ENCODE measurements around the gene CNKSR2. TPM values are rescaled to one million over a fixed set of nuclear protein-coding genes. Genes with fewer than 3 reads are reported as not detected.

CNKSR2 gene
- total RNA-seq, 1 experiment from 2014 or later: not detected

DNA sequence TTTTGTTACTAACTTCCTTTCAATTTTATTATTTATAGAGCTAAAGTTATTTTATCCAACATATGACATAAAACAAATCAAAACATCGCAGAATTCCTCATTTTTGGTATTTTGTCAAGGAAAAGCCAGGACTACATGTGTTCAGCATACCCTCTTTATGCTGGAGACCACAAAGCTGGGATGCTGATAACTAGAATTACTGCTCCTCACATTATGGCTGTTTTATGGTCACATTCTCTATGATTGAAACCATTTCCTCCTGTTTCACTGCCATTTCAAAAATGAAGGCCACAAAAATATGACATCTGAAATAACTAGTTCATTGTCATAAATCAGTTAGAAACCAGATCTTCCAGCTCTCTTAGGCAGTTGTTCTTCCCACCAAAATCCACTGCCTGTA, 242.2 kb downstream of the CNKSR2 start:
- Mint-ChIP-seq H3K4me3 (ENCODE audit: low read depth, unreplicated experiment) (no peak overlapping the region), H3K36me3 (ENCODE audit: insufficient read depth, unreplicated experiment) (no peaks in the 10 kb centered on the region), H3K9me3 (ENCODE audit: low read depth, unreplicated experiment) (no peaks in the 10 kb centered on the region), H3K4me1 (ENCODE audit: low read depth, unreplicated experiment) (no peaks in the 10 kb centered on the region), H3K27me3 (ENCODE audit: unreplicated experiment) (no peaks in the 10 kb centered on the region), H3K27ac (ENCODE audit: unreplicated experiment) (no peak overlapping the region)
- no TSS peak for BruUV-seq (replicated peaks)
- no peak for DNase-seq
- TF ChIP-seq, protein P1, sequence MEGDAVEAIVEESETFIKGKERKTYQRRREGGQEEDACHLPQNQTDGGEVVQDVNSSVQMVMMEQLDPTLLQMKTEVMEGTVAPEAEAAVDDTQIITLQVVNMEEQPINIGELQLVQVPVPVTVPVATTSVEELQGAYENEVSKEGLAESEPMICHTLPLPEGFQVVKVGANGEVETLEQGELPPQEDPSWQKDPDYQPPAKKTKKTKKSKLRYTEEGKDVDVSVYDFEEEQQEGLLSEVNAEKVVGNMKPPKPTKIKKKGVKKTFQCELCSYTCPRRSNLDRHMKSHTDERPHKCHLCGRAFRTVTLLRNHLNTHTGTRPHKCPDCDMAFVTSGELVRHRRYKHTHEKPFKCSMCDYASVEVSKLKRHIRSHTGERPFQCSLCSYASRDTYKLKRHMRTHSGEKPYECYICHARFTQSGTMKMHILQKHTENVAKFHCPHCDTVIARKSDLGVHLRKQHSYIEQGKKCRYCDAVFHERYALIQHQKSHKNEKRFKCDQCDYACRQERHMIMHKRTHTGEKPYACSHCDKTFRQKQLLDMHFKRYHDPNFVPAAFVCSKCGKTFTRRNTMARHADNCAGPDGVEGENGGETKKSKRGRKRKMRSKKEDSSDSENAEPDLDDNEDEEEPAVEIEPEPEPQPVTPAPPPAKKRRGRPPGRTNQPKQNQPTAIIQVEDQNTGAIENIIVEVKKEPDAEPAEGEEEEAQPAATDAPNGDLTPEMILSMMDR (IDR thresholded peaks at IDR 0.05; ENCODE audit: unreplicated experiment): no peak
- intact Hi-C loops (cut with micrococcal nuclease; ENCODE audit: unreplicated experiment): no loop called here
- CTCF ChIA-PET: interaction anchor here (0.6 kb wide), 1 partner anchor 52 kb away, joined by 6 read pairs; no protein-coding TSS in a partner anchor

DNA sequence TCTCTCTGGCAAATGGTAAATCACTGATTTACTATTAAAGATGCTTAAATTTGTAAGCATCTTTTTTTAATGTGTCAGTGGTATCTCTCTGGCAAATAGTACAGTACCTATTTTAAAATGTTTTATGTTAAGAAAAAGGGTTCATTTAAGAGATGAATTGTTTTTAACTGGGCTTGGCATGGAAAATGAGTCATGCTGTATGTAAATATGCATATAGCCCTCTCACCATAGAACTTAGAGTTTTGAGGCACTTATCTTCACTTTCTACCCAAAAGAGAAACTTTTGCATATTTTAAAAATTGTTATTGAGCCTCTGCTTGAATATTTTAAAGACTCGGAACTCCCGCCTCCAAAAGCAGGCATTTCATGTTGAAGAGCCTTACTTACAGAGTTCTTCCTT, 246.0 kb downstream of the CNKSR2 start:
- BruUV-seq (replicated peaks): no TSS peak
- H3K9me3 Mint-ChIP-seq (ENCODE audit: low read depth, unreplicated experiment): no peaks in the 10 kb centered on the region
- no peak overlapping the region for H3K27ac Mint-ChIP-seq (ENCODE audit: unreplicated experiment)
- TF ChIP-seq, protein P1 (IDR thresholded peaks at IDR 0.05; ENCODE audit: unreplicated experiment): no peak
- no peaks in the 10 kb centered on the region for H3K4me1 Mint-ChIP-seq (ENCODE audit: low read depth, unreplicated experiment)
- H3K27me3 Mint-ChIP-seq (ENCODE audit: unreplicated experiment): no peaks in the 10 kb centered on the region
- intact Hi-C loops (cut with micrococcal nuclease; ENCODE audit: unreplicated experiment): no loop called here
- CTCF ChIA-PET: no interaction called here
- no peak overlapping the region for H3K4me3 Mint-ChIP-seq (ENCODE audit: low read depth, unreplicated experiment)
- H3K36me3 Mint-ChIP-seq (ENCODE audit: insufficient read depth, unreplicated experiment): no peaks in the 10 kb centered on the region
- DNase-seq: no peak

DNA sequence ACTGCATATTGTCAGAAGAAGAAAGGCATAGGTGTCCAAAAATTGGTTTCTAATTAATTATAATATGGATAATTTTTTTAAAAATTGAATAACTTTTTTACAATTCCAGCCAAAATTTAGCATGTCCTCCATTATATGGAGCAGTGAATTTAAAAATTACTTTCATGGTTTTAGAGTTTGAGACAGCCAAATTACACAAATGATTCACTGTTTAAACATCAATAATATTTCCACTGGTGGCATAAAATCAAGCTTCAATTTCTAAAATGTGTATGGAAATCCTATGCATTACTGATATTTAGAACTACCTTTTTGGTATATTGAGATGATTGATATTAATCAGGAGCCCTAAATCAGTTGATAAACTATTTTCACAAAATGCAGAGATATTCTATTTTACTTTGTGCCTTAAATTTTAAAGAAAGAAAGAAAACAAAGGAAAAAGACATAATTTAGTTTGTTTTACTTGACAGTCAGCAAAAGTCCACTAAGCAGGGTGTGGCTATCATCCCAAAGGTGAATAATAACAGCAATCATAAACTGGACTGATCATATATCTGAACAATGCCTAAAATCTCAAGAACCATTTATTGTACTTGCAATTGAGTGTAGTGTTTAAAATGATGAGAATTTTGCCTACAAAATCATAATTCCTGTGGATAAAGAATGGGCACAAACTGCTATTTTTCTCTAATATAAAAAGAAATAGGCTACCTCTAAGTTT, 249.7 kb downstream of the CNKSR2 start:
- Mint-ChIP-seq H3K4me3 (ENCODE audit: low read depth, unreplicated experiment) (no peak overlapping the region), H3K27me3 (ENCODE audit: unreplicated experiment) (no peaks in the 10 kb centered on the region), H3K4me1 (ENCODE audit: low read depth, unreplicated experiment) (no peaks in the 10 kb centered on the region), H3K9me3 (ENCODE audit: low read depth, unreplicated experiment) (peaks cover 3% of the 10 kb centered on the region), H3K36me3 (ENCODE audit: insufficient read depth, unreplicated experiment) (no peaks in the 10 kb centered on the region), H3K27ac (ENCODE audit: unreplicated experiment) (no peak overlapping the region)
- TF ChIP-seq, protein P1 (IDR thresholded peaks at IDR 0.05; ENCODE audit: unreplicated experiment): no peak
- no TSS peak for BruUV-seq (replicated peaks)
- intact Hi-C loops (cut with micrococcal nuclease; ENCODE audit: unreplicated experiment): no loop called here
- no peak for DNase-seq
- CTCF ChIA-PET: no interaction called here

DNA sequence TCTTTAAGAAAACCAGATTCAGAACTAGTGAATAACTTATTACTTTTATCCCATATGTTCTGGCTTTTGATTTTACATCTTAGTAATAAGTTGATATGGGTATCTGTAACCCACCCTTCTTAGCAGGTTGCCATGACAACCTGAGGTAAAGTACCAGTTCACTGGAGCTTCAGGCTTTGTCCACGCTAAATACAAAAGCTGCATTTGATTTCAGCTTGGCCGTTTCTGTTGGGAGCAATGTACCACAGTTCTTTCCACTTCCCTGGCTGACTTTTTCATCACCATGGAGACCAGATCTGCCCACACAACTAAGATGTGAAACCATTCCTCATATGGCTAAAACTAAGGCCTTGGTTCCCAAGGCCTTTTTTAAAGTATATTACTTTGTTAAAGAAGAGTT, 257.8 kb downstream of the CNKSR2 start:
- BruUV-seq (replicated peaks): no TSS peak

More for the DNA sequence above, 257.8 kb downstream of the CNKSR2 start:
- Mint-ChIP-seq H3K4me1 (ENCODE audit: low read depth, unreplicated experiment) (no peaks in the 10 kb centered on the region), H3K27me3 (ENCODE audit: unreplicated experiment) (no peaks in the 10 kb centered on the region), H3K4me3 (ENCODE audit: low read depth, unreplicated experiment) (no peak overlapping the region), H3K9me3 (ENCODE audit: low read depth, unreplicated experiment) (peaks cover 5% of the 10 kb centered on the region), H3K36me3 (ENCODE audit: insufficient read depth, unreplicated experiment) (no peaks in the 10 kb centered on the region), H3K27ac (ENCODE audit: unreplicated experiment) (no peak overlapping the region)
- TF ChIP-seq, protein P1 (IDR thresholded peaks at IDR 0.05; ENCODE audit: unreplicated experiment): no peak
- CTCF ChIA-PET: interaction anchor here (0.6 kb wide), 1 partner anchor 64 kb away, joined by 4 read pairs; no protein-coding TSS in a partner anchor
- intact Hi-C loops (cut with micrococcal nuclease; ENCODE audit: unreplicated experiment): no loop called here
- DNase-seq: no peak

All from Calu3 (cell line).